Muscle of back (tissue), 11 donors: Measurements from ENCODE around the gene PKLR. TPM values are rescaled to one million over a fixed set of nuclear protein-coding genes. Genes with fewer than 3 reads are reported as not detected.
"Not testable (repeated sequence)": the region's sequence is repeated elsewhere in the genome, so short reads cannot be mapped to it uniquely, and the experiment has no call there.

ENCODE experiments used
- DNase-seq, 3 donors: peaks; one replicate each; pipeline versions ENCODE4 v3.0.0 to v3.0.0-alpha.2; 2013
- polyA plus RNA-seq, 10 donors: library from polyadenylated mRNA; unstranded; fragments of 120-200 nt; gene quantifications; one replicate each; pipeline ENCODE4 v1.2.1, GENCODE V29; 2013; ENCODE audit not compliant: insufficient read length in 10 of 10

PKLR gene
- polyA plus RNA-seq, 10 donors, result 0.08 to 0.36 (median 0.13) TPM; not detected in 3

GRCh38 chr1:155319536-155319935 is 18.3 kb upstream of the PKLR start:
- no peak for DNase-seq

DNA sequence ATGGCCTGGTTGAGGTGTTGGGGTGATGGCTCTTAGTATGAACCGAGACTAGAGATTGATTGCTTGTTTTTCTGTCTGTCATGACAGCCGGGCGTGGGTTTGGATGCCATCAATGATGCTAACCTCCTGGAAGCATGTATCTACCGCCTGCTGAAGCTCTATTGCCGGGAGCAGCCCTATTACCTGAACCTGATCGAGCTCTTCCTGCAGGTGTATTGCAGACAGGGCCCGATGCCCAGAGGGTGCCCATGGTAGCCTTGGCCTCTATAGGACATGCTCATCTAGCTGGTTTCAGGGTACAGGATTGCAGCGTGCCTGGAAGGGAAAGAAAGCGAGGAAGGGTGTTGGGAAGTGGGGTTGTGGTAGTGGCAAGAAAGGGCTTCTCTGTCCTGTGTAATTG is 16.8 kb upstream of the PKLR start:
- no peak for DNase-seq

DNA sequence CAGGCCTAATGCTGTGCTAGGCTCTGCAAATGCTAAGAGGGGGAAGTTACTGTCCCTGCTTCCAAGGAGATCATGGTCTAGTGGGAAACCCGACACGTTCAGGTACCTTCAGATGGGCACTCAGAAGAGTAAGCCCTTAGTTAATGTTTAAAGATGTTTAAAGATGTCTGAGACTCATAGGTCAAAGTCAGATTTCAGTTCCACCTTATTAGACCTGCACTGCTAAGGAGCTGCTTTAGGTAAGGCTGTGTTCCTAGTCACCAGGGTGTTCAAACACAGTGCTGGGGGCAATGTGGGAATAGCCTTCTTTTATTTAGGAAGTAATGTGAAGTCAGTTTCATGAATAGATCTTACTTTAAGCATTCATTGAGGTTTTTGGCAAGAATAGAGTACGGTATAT is 15.7 kb upstream of the PKLR start:
- DNase-seq, result no peak

GRCh38 chr1:155313261-155313660 is 12.0 kb upstream of the PKLR start:
- peak in 1 of 3 donors; percentile 28 for DNase-seq

- no peak for DNase-seq
These were observed 8.3 kb upstream of the PKLR start for GRCh38 chr1:155309423-155310021.

GRCh38 chr1:155308493-155309422 is 7.5 kb upstream of the PKLR start, which contains the start of gene FDPS:
TSS of gene FDPS (plus strand) at chr1:155308866. CDS start at chr1:155309790, 924 bp downstream.
- peak; percentile 99 to 100 (median 99) for DNase-seq

GRCh38 chr1:155307247-155307740 is 6.1 kb upstream of the PKLR start:
- DNase-seq, result peak; percentile 28 to 72 (median 45)

DNA sequence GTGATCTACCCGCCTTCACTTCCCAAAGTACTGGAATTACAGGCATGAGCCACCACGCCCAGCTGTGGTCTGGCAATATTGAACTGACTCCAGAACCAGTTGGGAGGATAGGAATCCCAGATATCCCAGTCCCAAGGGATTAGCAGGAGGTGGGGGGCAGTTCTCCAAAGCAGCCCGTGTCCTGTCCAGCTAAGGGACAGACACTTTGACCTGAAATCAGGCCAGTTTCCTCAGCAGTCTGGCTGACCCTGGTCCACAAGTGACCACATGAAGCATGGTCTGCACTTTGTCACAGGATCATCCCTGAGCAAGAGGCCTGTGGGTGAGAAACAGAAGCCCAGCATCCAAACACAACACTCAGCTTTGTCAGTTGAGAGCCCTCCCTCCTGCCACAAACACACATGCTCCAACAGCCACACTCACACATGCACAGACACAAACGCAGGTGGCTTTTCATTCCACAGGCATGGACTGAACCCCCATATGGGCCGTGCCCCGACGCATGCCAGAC is 4.7 kb upstream of the PKLR start:
- no peak for DNase-seq

GRCh38 chr1:155304558-155305063 is 3.4 kb upstream of the PKLR start:
- DNase-seq, result no peak

DNA sequence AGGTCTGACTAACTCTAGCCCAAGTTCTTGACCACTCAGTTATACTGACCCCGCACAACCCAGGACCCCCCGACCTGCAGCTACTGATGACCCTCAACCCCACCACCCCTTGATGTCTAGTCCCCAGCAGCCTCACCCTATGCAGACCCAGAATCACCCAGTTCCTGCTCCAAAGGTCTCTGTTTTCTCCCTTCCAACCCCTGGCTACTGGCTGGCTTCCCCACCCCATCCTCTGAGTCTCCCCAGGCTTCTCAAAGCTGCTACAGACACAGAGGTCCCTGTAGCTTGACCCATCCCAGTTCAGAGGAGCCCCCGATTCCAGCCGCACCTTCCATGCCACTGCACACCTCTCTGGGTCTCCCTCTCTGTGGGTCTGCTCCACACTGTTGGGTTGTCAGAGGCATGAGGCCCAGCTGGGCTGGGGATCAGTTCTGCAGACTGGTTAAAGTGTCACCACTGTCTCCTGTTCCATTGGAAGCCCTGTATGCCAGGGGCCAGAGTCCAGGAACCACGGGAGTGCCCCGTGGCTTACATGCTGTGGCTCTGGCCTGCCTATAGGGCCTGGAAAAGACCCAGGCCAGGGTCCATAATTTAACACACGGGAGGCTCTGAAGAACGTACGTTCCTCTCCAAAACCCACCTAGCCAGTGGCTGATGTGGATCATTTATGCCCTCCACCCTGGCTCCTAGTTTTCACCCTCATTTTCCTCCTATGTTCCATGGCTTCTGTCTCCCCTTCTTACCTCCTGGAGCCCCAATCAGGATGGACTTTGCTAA is 497 bp downstream of the PKLR start:
- DNase-seq, result no peak

- DNase-seq, result no peak
These were observed 1.2 kb downstream of the PKLR start for GRCh38 chr1:155300024-155300423.

GRCh38 chr1:155297384-155297783 is 3.9 kb downstream of the PKLR start:
- no peak for DNase-seq

- no peak for DNase-seq
These were observed 4.6 kb downstream of the PKLR start for GRCh38 chr1:155296661-155297060.

DNA sequence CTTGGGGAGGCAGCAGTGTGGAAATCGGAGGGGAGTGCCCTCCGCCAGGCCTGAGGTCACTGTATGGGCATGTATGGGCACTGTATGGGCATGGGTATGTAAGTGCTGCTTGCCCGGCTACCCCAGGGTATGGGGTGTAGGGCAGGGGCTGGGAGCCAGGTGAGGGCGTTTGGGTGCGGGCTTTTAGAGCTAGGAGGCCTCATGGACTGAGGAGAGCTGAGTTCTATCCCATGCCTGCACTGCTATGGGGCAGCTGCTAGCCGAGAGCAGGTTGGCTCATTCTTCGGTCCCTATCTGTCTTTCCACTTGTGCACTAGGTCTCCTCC is 5.3 kb downstream of the PKLR start:
- no peak for DNase-seq

- DNase-seq, result no peak
These were observed 5.9 kb downstream of the PKLR start for GRCh38 chr1:155295183-155295941.

DNA sequence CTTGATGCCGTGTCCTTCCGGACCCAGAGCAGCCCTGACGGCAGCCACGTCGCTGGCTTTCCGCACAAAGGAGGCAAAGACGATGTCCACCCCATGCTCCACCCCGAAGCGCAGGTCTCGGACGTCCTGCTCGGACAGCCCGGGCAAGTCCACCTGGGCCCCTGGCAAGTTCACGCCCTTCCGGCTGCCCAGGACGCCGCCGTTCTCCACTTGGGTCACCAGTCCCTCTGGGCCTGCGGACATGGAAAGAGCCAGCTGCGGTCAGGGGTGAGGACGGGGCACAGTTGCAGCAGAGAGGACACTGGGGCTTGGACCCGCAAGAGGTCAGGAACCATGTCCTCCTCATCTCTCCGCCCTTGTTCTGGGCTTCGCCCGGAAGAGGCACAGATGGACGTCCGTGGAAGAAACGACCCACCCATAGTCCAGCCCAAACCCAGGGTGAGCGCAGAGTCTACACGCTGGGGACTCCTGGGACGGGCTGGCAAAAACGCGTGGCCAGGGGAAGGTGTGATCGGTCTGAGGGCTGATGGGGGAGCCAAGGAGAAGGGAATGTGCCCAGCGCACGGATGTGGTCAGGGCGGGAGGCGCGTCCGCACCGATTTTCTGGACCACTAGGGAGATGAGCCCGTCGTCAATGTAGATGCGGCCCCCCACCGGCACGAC is 6.6 kb downstream of the PKLR start:
- DNase-seq, result no peak

DNA sequence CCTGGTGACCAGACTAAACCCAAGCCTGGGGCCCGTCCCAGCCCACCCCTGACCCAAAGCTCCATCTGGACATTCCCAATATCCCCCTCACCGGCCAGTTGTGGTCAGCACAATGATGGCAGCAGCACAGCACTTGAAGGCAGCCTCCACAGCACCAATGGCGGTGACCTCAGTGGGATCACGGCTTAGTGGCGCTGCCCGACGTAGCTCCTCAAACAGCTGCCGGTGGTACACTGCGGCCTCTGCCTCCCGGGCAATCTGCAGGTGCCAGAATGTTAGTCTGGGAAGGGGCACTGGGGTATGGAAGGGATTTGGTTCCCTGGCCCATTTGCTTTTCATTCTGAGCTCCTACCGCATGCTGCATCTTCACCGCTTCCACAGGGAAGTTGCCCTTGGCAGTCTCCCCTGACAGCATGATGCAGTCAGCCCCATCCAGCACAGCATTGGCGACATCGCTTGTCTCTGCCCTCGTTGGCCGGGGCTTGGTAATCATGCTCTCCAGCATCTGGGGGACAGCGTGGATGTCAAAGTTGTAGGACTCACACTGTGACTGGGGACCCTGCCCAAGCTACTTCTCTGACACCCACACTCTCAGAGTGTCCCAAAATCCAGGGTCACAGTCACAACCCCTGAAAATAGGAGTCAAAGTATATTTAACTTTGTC is 8.0 kb downstream of the PKLR start:
- DNase-seq, result no peak

GRCh38 chr1:155291006-155291405 is 10.2 kb downstream of the PKLR start:
- not testable (repeated sequence) for DNase-seq

DNA sequence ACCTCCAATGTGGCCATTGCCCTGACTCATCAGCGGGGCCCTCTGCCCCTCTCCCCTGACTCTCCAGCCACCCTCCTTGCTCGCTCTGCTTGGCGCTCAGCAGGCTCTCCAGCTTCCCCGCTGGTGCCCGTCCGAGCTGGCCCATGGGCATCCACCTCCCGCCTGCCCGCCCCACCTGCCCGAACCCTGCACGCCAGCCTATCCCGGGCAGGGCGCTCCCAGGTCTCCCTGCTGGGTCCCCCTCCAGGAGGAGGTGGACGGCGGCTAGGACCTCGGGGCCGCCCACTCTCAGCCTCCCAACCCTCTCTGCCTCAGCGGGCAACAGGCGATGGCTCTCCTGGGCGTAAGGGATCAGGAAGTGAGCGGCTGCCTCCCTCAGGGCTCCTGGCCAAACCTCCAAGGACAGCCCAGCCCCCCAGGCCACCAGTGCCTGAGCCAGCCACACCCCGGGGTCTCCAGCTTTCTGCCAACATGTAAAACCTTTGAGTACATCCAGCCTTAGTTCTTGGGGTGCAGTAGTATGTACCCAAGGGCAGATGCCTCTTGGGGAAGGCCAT is 13.2 kb downstream of the PKLR start:
- no peak for DNase-seq

- no peak for DNase-seq
These were observed 14.7 kb downstream of the PKLR start for GRCh38 chr1:155286544-155286943.
